HepG2 (cell line): Measurements from ENCODE around the gene FYB2. TPM values are rescaled to one million over a fixed set of nuclear protein-coding genes. Genes with fewer than 3 reads are reported as not detected.

Experiments used
- ATAC-seq: fragments of 200-7000 bp; cut with Tn5 transposase; 3 replicates; pipeline ENCODE4 v1.9.1; 2020; ENCODE audit warnings: mild to moderate bottlenecking, moderate library complexity
- BruUV-seq: library from RNA; stranded (reverse); fragments of 400-500 nt; replicated peaks from 2 replicates; lab custom pipeline; 2021; lab: Mats Ljungman, UMichigan
- CTCF ChIA-PET: fragments of 300-600 bp; formaldehyde crosslinking; extraction: SDS; loops from one replicate; lab custom pipeline; 2021; ENCODE audit warnings: low total read pairs, inconsistent platforms, low intra/inter-chr PET ratio; lab: Yijun Ruan, JAX
- POLR2A ChIA-PET: fragments of 350-600 bp; sonication (Branson Sonifier 250); formaldehyde crosslinking; loops from one replicate; lab custom pipeline; 2020; ENCODE audit warnings: antibody characterized with exemption, inconsistent platforms; lab: Yijun Ruan, JAX
- DNase-seq: peaks from one replicate; pipeline ENCODE4 v3.0.0-alpha.2; 2015; ENCODE audit warnings: low spot score
- FAIRE-seq: peaks from 3 replicates; lab custom pipeline; 2011; peaks lifted over from hg19 to GRCh38; lab: Jason Lieb, UNC
- H2AFZ ChIP-seq: one replicate; pipeline ENCODE4 v1.6.1; 2011; ENCODE audit warnings: low read length, inconsistent platforms
- H3K27ac ChIP-seq: fragments of 300-600 bp; 3 replicates; pipeline ENCODE4 v1.8.0; 2011; ENCODE audit warnings: mixed run types, mild to moderate bottlenecking, mixed read lengths, low read length, inconsistent platforms; ENCODE audit not compliant: insufficient read depth; ENCODE audit errors: extremely low read length
- H3K27me3 ChIP-seq, 2 experiments: fragments of 200-600 bp in 1 of 2; 2 replicates in 1 of 2; 3 replicates in 1 of 2; pipeline versions ENCODE4 v1.6.0 to v1.8.0; 2011; ENCODE audit warnings: low read length in 2 of 2, mild to moderate bottlenecking in 2 of 2, moderate library complexity in 2 of 2, inconsistent platforms in 1 of 2; ENCODE audit not compliant: insufficient read depth in 2 of 2, control insufficient read depth in 1 of 2
- H3K36me3 ChIP-seq, 2 experiments: fragments of 200-600 bp in 1 of 2; replicated peaks in 1 of 2; 2 replicates in 1 of 2; 3 replicates in 1 of 2; pipeline versions ENCODE4 v1.5.1 to v1.8.0; 2011; ENCODE audit warnings: low read length in 2 of 2, inconsistent platforms in 1 of 2; ENCODE audit not compliant: insufficient read depth in 2 of 2, control insufficient read depth in 1 of 2
- H3K4me1 ChIP-seq: 2 replicates; pipeline ENCODE4 v1.5.1; 2012; ENCODE audit warnings: low read length, inconsistent platforms; ENCODE audit not compliant: insufficient read depth
- H3K4me2 ChIP-seq: 2 replicates; pipeline ENCODE4 v1.6.0; 2011; ENCODE audit warnings: low read depth, low read length, inconsistent platforms
- H3K4me3 ChIP-seq, 3 experiments: fragments of 200-600 bp in 1 of 3; sonication (generic), shearing (Covaris generic) in 1 of 3; replicated peaks in 1 of 3; 2 replicates each; pipeline ENCODE4 v1.5.1; 2011 to 2016; ENCODE audit warnings: low read length in 3 of 3, inconsistent platforms in 2 of 3, low read depth in 2 of 3, mild to moderate bottlenecking in 2 of 3, control low read depth in 1 of 3, mixed read lengths in 1 of 3; ENCODE audit not compliant: insufficient read depth in 1 of 3
- H3K79me2 ChIP-seq: one replicate; pipeline ENCODE4 v1.6.1; 2011; ENCODE audit warnings: low read length, inconsistent platforms; ENCODE audit not compliant: insufficient read depth
- H3K9ac ChIP-seq: 2 replicates; pipeline ENCODE4 v1.6.0; 2011; ENCODE audit warnings: mild to moderate bottlenecking, low read depth, low read length, inconsistent platforms; ENCODE audit not compliant: insufficient read depth
- H3K9me3 ChIP-seq: 2 replicates; pipeline ENCODE4 v1.5.1; 2012; ENCODE audit warnings: mild to moderate bottlenecking, low read length
- H4K20me1 ChIP-seq: 2 replicates; pipeline ENCODE4 v1.6.0; 2011; ENCODE audit warnings: inconsistent platforms, mild to moderate bottlenecking, low read length, moderate library complexity; ENCODE audit not compliant: insufficient read depth
- AFF4 ChIP-seq: sonication (generic); formaldehyde crosslinking; IDR thresholded peaks from 2 replicates; pipeline ENCODE4 v1.4.0; 2020; ENCODE audit warnings: missing genetic modification reagents
- ETV5 ChIP-seq: IDR thresholded peaks from 2 replicates; pipeline ENCODE4 v1.6.1; 2018; ENCODE audit warnings: missing biosample characterization, missing genetic modification reagents, inconsistent platforms, borderline replicate concordance
- HNRNPK ChIP-seq: fragments of 200-400 bp; formaldehyde crosslinking; IDR thresholded peaks from 2 replicates; pipeline ENCODE4 v1.6.1; 2018; ENCODE audit warnings: low read length, low read depth, moderate library complexity, mild to moderate bottlenecking; ENCODE audit not compliant: poor library complexity, severe bottlenecking
- IKZF1 ChIP-seq: fragments of 450-650 bp; IDR thresholded peaks from 2 replicates; pipeline ENCODE4 v1.7.1; 2016
- PCBP2 ChIP-seq: fragments of 200-400 bp; formaldehyde crosslinking; optimal IDR thresholded peaks from 2 replicates; pipeline ENCODE3; 2018; ENCODE audit warnings: low read length, low read depth; ENCODE audit not compliant: poor library complexity, severe bottlenecking
- PHF21A ChIP-seq: sonication (generic); formaldehyde crosslinking; IDR thresholded peaks from 2 replicates; pipeline ENCODE4 v1.5.0; 2020; ENCODE audit warnings: mild to moderate bottlenecking, missing genetic modification reagents
- STAT5B ChIP-seq: sonication (generic); formaldehyde crosslinking; IDR thresholded peaks from 2 replicates; pipeline ENCODE4 v1.4.0; 2020; ENCODE audit warnings: missing genetic modification reagents
- TRIM24 ChIP-seq: sonication (generic); formaldehyde crosslinking; IDR thresholded peaks from 2 replicates; pipeline ENCODE4 v1.8.0; 2022; ENCODE audit warnings: mild to moderate bottlenecking, missing genetic modification reagents
- ZC3H13 ChIP-seq: sonication (generic); formaldehyde crosslinking; IDR thresholded peaks from 2 replicates; pipeline ENCODE4 v1.8.1; 2023; ENCODE audit warnings: mild to moderate bottlenecking, missing genetic modification reagents, moderate library complexity
- ZNF263 ChIP-seq: sonication (generic); formaldehyde crosslinking; IDR thresholded peaks from 2 replicates; pipeline ENCODE4 v1.4.0; 2020; ENCODE audit warnings: missing genetic modification reagents
- ZNF33B ChIP-seq: sonication (generic); formaldehyde crosslinking; IDR thresholded peaks from 2 replicates; pipeline ENCODE4 v1.5.1; 2020; ENCODE audit warnings: mild to moderate bottlenecking, missing genetic modification reagents
- ZNF546 ChIP-seq: sonication (generic); formaldehyde crosslinking; conservative IDR thresholded peaks from 2 replicates; pipeline ENCODE4 v1.8.1; 2023; ENCODE audit warnings: mild to moderate bottlenecking, missing genetic modification reagents
- ZNF563 ChIP-seq: sonication (generic); formaldehyde crosslinking; IDR thresholded peaks from 2 replicates; pipeline ENCODE4 v1.8.0; 2022; ENCODE audit warnings: mild to moderate bottlenecking, moderate library complexity, missing genetic modification reagents
- ZNF709 ChIP-seq: sonication (generic); formaldehyde crosslinking; IDR thresholded peaks from 2 replicates; pipeline ENCODE4 v1.5.0; 2020; ENCODE audit warnings: mild to moderate bottlenecking, missing genetic modification reagents
- ZNF782 ChIP-seq: sonication (generic); formaldehyde crosslinking; IDR thresholded peaks from 2 replicates; pipeline ENCODE4 v1.4.0; 2020; ENCODE audit warnings: missing genetic modification reagents, mild to moderate bottlenecking, borderline replicate concordance
- WGBS: methylation state at CpG from one replicate; pipeline ENCODE4 v1.1.6; 2017; ENCODE audit warnings: low lambda C conversion rate; 5-methylcytosine and 5-hydroxymethylcytosine counted together
- in situ Hi-C: cut with HindIII; loops from 2 replicates; pipeline ENCODE4 v1.10.0; 2017; ENCODE audit warnings: low pct_unique_long_range_greater_than_20kb; ENCODE audit not compliant: extremely low pct_ligation_motif_present
- intact Hi-C: fragments of 100-400 bp; cut with micrococcal nuclease; formaldehyde crosslinking; loops from one replicate; pipeline ENCODE4 v1.10.0; 2022; ENCODE audit not compliant: unreplicated experiment
- polyA plus RNA-seq, 8 experiments: library from polyadenylated mRNA; depleted of rRNA in 3 of 8; stranded (reverse) in 7 of 8; unstranded in 1 of 8; fragments of >200 nt; fragmentation: Illumina TruSeq in 4 of 8; extraction: Trizol in 4 of 8; gene quantifications; 2 replicates each; pipeline versions ENCODE4 v1.2.1 to v1.2.3, GENCODE V29; 2011 to 2016; ENCODE audit warnings: low read depth in 4 of 8, missing spikeins in 1 of 8, mixed read lengths in 1 of 8; ENCODE audit not compliant: insufficient read depth in 1 of 8
- total RNA-seq, 5 experiments: library from RNA; depleted of rRNA; stranded (reverse); fragments of >200 nt; fragmentation: Illumina TruSeq; extraction: Trizol; gene quantifications; 2 replicates each; pipeline ENCODE4 v1.2.3, GENCODE V29; 2016; ENCODE audit warnings: low read depth in 1 of 5
- TF ChIP-seq, protein P1 (sequence below): sonication (generic); formaldehyde crosslinking; IDR thresholded peaks from 2 replicates; pipeline ENCODE4 v1.4.0; 2020; ENCODE audit warnings: missing genetic modification reagents

Gene FYB2
- total and polyA plus RNA-seq, 2 of the 13 experiments (the other 11 are each of a cell fraction or from before 2014, with no cell fraction given), result 1.2 to 2.7 TPM

DNA sequence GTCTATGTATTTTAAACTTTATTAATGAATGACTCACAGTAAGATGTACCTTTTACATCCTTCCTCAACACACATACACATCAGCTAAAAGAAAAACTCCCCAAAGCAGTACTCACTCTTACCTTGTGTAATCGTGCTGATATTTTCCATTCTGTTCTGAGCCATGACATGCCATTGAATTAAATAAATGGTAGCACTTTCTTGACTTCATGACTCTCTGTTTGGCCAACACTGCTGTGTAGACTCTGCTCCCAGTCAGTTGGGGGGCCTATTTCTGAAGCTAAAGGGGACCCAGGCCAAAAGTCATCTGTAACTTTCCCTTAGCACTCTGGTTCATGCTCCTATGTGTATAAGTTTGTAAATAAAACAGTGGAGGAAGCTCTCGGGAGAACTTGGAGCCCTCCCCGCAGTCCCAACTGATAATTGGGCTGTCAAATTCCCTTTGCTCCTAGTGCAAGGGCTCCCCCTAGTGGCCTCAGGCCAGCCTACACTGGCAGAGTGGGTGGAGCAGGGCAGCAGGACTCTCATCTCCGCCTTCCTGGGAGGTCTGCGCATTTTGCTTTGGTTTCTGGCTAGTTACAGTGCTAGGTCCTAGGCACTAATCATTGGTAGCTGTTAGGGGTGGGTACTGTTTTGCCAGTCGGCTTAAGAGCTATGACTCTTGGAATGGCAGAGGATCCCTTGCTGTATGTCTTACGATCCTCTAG, 1.7 kb upstream of the FYB2 start (continued):
- no peak for TF ChIP-seq HNRNPK
- no peak for TF ChIP-seq IKZF1
- TF ChIP-seq ETV5 (CRISPR knock-in tag), result 0 out of 2 replicates have a peak, but pooled peaks have one; percentile 8
- TF ChIP-seq ZNF709 (CRISPR knock-in tag), result 0 out of 2 replicates have a peak, but pooled peaks have one; percentile 46
- TF ChIP-seq, protein P1, sequence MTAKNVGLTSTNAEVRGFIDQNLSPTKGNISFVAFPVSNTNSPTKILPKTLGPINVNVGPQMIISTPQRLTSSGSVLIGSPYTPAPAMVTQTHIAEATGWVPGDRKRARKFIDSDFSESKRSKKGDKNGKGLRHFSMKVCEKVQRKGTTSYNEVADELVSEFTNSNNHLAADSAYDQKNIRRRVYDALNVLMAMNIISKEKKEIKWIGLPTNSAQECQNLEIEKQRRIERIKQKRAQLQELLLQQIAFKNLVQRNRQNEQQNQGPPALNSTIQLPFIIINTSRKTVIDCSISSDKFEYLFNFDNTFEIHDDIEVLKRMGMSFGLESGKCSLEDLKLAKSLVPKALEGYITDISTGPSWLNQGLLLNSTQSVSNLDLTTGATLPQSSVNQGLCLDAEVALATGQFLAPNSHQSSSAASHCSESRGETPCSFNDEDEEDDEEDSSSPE (CRISPR knock-in tag), result no peak
- TF ChIP-seq ZNF563 (CRISPR knock-in tag), result no peak
- TF ChIP-seq STAT5B (CRISPR knock-in tag), result no peak
- TF ChIP-seq ZNF546, result no peak

DNA sequence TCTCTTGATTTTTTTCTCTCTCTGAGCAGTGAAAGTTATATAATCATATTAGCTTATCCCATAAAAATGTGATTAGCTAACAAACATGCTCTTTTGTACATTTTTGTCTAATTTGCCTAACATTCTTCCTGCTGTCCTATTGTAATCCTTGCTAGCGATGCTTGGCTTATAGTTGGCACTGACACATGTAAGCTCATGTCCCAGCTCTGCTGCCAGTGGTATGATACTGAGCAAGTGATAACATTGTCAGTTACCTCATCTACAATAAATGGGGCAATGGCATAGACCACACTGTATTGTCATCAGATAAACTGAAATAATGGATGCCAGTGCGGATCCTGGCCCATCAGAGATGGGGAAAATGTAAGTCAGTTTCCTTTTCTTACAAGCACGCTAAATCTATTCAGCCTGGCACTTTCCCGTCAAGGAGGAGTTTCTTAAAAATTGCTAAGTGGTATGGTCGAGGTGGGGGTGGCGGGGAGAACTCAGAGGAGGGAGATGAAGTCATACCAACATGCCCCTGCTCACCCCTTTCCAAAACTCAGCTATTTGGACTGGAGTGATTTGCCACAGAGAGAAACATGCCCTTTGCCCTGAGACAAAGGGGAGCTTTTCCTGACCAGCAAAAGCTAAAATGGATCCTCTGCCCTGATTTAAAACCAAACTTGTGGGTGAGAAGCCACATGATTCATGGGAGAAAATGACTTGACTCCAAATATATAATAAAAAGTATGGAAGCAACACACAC, 1.3 kb downstream of the FYB2 start:
- H3K4me1 ChIP-seq, result peaks cover 66% of the 10 kb centered on the region
- H3K27me3 ChIP-seq, result no peaks in the 10 kb centered on the region
- no peak overlapping the region for H2AFZ ChIP-seq
- peak overlapping the region; percentile 51 to 77 (median 52); a peak in 5 of 6 replicates for H3K4me3 ChIP-seq
- POLR2A ChIA-PET, result interaction anchor here (0.7 to 1.4 kb wide), 4 partner anchors 10 to 91 kb away, joined by 3 to 7 read pairs (median 3); no protein-coding TSS in a partner anchor
- peak overlapping the region; percentile 99 for H3K4me2 ChIP-seq
- ATAC-seq (no peak), FAIRE-seq (peak; percentile 64), DNase-seq (peak; percentile 20)
- H3K27ac ChIP-seq, result peak overlapping the region; percentile 94
- H3K36me3 ChIP-seq, result no peaks in the 10 kb centered on the region
- CTCF ChIA-PET, result no interaction called here
- no peaks in the 10 kb centered on the region for H3K79me2 ChIP-seq
- BruUV-seq, result TSS peak; percentile 66
- 53% methylated on average over 6 of the region's 6 CpGs for WGBS
- no peaks in the 10 kb centered on the region for H3K9me3 ChIP-seq
- H3K9ac ChIP-seq, result peak overlapping the region; percentile 74
- H4K20me1 ChIP-seq, result no peaks in the 10 kb centered on the region
- in situ Hi-C loops, result loop anchor here (10.0 kb wide), 1 partner anchor 1533 kb away; no protein-coding TSS in a partner anchor
- intact Hi-C loops, result no loop called here
- no peak for TF ChIP-seq PCBP2
- no peak for TF ChIP-seq TRIM24
- no peak for TF ChIP-seq ZNF33B
- no peak for TF ChIP-seq ZNF263 (CRISPR knock-in tag)
- TF ChIP-seq ZC3H13 (CRISPR knock-in tag), result no peak
- no peak for TF ChIP-seq AFF4 (CRISPR knock-in tag)
- 0 out of 2 replicates have a peak, but pooled peaks have one; percentile 0 for TF ChIP-seq ZNF782 (CRISPR knock-in tag)
- TF ChIP-seq PHF21A, result no peak
